ENCODE results near the gene CTSK.

DNA sequence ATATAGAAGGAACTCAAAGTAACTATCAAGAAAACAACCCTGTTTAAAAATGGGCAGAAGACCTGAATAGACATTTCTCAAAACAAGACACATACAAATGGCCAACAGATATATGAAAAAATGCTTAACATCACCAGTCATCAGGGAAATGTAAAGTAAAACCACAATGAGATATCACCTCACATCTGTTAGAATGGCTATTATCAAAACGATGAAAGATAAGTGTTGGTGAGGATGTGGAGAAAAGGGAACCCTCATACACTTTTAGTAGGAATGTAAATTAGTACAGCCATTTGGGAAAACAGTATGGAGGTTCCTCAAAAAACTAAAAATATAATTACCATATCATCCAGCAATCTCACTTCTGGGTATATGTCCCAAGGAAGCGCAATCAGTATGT lies 45.5 kb downstream of the CTSK start:
- TF ChIP-seq POLR2A (IDR thresholded peaks at IDR 0.05), result no peak
- TF ChIP-seq, protein P1, sequence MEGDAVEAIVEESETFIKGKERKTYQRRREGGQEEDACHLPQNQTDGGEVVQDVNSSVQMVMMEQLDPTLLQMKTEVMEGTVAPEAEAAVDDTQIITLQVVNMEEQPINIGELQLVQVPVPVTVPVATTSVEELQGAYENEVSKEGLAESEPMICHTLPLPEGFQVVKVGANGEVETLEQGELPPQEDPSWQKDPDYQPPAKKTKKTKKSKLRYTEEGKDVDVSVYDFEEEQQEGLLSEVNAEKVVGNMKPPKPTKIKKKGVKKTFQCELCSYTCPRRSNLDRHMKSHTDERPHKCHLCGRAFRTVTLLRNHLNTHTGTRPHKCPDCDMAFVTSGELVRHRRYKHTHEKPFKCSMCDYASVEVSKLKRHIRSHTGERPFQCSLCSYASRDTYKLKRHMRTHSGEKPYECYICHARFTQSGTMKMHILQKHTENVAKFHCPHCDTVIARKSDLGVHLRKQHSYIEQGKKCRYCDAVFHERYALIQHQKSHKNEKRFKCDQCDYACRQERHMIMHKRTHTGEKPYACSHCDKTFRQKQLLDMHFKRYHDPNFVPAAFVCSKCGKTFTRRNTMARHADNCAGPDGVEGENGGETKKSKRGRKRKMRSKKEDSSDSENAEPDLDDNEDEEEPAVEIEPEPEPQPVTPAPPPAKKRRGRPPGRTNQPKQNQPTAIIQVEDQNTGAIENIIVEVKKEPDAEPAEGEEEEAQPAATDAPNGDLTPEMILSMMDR (IDR thresholded peaks at IDR 0.05), result no peak

Measured in esophagus squamous epithelium (tissue), 4 donors.